ENCODE measurements around the gene UGT1A4. TPM values are rescaled to one million over a fixed set of nuclear protein-coding genes. Genes with fewer than 3 reads are reported as not detected.
"Not testable (repeated sequence)": the region's sequence is repeated elsewhere in the genome, so short reads cannot be mapped to it uniquely, and the experiment has no call there.

Gene UGT1A4
- polyA plus RNA-seq, 4 donors: 0.09 to 7.3 (median 0.66) TPM; not detected in 1

DNA sequence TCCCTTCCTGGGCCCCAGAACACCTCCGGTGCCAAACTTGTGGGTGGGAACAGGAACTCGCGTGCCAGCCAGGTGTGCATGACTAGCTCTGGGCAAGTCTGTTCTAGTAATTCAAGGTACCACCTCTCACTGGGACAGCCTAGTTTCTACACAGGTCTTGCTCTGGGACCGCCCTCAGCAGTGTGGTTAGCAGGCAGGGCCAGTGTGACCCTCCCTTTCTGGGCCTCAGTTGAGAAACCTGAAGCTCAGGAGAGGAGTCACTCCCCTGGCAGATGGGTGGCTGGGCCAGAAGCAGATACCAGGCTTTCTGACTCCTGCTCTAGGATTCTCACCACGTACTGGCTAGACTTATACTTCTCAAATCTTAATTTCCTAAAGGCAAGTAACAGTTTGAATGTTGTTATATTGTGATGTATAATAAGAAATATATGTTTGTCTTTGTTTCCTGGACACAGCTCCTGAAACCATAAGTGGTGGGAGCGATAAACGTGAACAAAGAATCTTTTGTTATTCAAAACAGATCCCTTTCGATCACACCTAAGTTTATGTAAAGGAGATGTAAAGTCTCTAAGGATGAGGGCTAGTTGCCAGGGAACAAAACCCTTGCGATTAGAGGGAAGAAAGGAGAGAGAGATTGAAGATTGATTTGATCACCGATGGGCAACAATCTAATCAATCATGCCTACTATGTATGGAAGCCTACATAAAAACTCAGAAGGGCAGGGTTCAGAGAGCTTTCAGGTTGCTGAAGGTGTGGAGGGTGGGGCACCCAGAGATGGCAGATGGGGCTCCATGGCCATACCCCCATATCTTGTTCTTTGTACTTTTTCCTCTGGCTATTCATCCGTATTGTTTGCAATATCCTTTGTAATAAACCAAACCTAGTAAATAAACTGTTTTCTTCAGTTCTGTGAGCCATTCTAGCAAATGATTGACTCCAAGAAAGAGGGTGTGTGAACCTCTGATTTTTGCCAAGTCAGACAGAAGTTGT, 26.8 kb upstream of the UGT1A4 start:
- WGBS, 3 donors: 35 to 74% (median 40%) methylated on average over 11 of the region's 11 CpGs
- Histone ChIP-seq H3K36me3 (ENCODE audit: control insufficient read depth in 3 of 3, insufficient read depth in 2 of 3, low read depth in 1 of 3, low read length in 3 of 3) (no peaks in the 10 kb centered on the region), H3K27ac (ENCODE audit: low read depth in 1 of 3, low read length in 2 of 3) (no peak overlapping the region), H3K9me3 (ENCODE audit: control insufficient read depth in 2 of 2, insufficient read depth in 1 of 2, low read depth in 1 of 2, low read length in 1 of 2) (peaks cover 0 to 3% of the 10 kb centered on the region in 2 donors), H3K27me3 (ENCODE audit: control insufficient read depth in 3 of 3, insufficient read depth in 3 of 3, low read length in 3 of 3) (no peaks in the 10 kb centered on the region), H3K4me3 (ENCODE audit: low read depth in 1 of 3, low read length in 3 of 3) (no peak overlapping the region), H3K4me1 (ENCODE audit: control insufficient read depth in 3 of 3, insufficient read depth in 2 of 3, low read depth in 1 of 3, low read length in 2 of 3) (peaks cover 2 to 7% (median 3%) of the 10 kb centered on the region in 3 donors)
- no peak for FAIRE-seq
- peak in 1 of 2 donors; percentile 55 for DNase-seq

DNA sequence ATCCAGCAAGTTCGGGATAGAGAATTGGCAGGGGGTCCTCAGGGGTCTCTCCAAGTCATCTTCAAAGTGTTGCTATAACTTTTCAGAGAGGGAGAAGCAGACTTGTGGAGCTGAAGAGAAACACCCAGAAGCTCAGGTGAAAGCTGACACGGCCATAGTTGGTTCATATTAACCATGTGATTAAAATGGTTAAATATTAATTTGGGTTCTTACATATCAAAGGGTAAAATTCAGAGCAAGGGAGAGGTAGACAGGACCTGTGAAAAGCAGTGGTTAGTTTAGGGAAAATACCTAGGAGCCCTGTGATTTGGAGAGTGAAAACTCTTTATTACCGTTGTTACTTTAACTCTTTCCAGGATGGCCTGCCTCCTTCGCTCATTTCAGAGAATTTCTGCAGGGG, 25.9 kb upstream of the UGT1A4 start, which contains the start of gene UGT1A6:
Gene UGT1A6, plus strand, starts transcription at position 243 of the 400 bp plus-strand sequence. Its CDS starts 115 bp downstream, at position 358.
- peaks cover 0 to 3% of the 10 kb centered on the region in 2 donors for H3K9me3 ChIP-seq (ENCODE audit: control insufficient read depth in 2 of 2, insufficient read depth in 1 of 2, low read depth in 1 of 2, low read length in 1 of 2)
- H3K27ac ChIP-seq (ENCODE audit: low read depth in 1 of 3, low read length in 2 of 3): no peak within 1 kb of the TSS
- DNase-seq (peak in 1 of 2 donors; percentile 56), FAIRE-seq (no peak)
- no peak within 1 kb of the TSS for H3K4me3 ChIP-seq (ENCODE audit: low read depth in 1 of 3, low read length in 3 of 3)
- H3K27me3 ChIP-seq (ENCODE audit: control insufficient read depth in 3 of 3, insufficient read depth in 3 of 3, low read length in 3 of 3): no peaks in the 10 kb centered on the region
- 13 to 79% (median 35%) methylated on average over 4 of the region's 4 CpGs for WGBS, 3 donors
- peaks cover 2 to 7% (median 3%) of the 10 kb centered on the region in 3 donors for H3K4me1 ChIP-seq (ENCODE audit: control insufficient read depth in 3 of 3, insufficient read depth in 2 of 3, low read depth in 1 of 3, low read length in 2 of 3)
- no peaks in the 10 kb centered on the region for H3K36me3 ChIP-seq (ENCODE audit: control insufficient read depth in 3 of 3, insufficient read depth in 2 of 3, low read depth in 1 of 3, low read length in 3 of 3)

DNA sequence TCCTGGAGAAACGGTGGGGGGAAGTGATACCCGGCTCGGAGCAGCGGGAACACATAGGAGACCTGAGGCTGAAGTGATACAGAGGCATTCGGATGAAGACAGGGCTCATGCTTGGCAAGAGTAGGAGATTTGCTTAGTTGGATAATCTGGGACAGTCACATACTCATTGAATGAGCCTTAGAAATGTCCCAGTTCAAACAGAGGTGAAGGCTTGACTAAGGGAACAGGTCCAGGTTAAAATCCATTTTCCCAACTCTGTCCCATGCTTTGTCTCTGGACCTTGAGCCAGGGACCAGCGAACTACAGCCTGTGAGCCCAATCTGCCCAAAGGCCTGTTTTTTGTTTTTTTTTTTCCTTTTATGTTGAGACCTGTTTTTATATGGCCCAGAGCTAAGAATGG, 24.6 kb upstream of the UGT1A4 start:
- DNase-seq (no peak), FAIRE-seq (no peak)
- Histone ChIP-seq H3K4me3 (ENCODE audit: low read depth in 1 of 3, low read length in 3 of 3) (no peak overlapping the region), H3K4me1 (ENCODE audit: control insufficient read depth in 3 of 3, insufficient read depth in 2 of 3, low read depth in 1 of 3, low read length in 2 of 3) (peaks cover 2 to 7% (median 3%) of the 10 kb centered on the region in 3 donors), H3K36me3 (ENCODE audit: control insufficient read depth in 3 of 3, insufficient read depth in 2 of 3, low read depth in 1 of 3, low read length in 3 of 3) (no peaks in the 10 kb centered on the region), H3K9me3 (ENCODE audit: control insufficient read depth in 2 of 2, insufficient read depth in 1 of 2, low read depth in 1 of 2, low read length in 1 of 2) (peaks cover 0 to 3% of the 10 kb centered on the region in 2 donors), H3K27me3 (ENCODE audit: control insufficient read depth in 3 of 3, insufficient read depth in 3 of 3, low read length in 3 of 3) (no peaks in the 10 kb centered on the region), H3K27ac (ENCODE audit: low read depth in 1 of 3, low read length in 2 of 3) (no peak overlapping the region)
- WGBS, 3 donors: 75 to 79% (median 75%) methylated on average over 6 of the region's 6 CpGs

DNA sequence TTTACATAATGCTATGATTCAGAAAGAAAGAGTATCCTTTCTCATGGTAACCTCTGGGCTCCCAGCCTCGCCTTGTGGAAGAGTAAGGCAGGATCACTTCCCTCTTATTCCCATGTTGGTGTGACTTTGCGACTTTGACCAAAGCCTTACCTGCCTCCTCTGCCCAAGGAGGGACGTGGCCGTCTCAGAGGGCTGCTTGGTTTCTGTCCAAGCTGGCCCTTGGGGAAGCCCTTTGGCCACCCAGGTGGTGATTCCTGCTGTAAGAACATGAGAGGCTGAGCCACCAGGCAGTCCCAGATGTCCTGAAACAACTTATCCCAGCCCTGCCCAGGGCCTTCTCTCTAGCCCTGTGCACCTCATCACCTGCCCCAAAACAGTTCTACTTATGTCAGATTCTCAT, 19.8 kb upstream of the UGT1A4 start:
- FAIRE-seq: no peak
- WGBS, 3 donors: 71 to 95% (median 78%) methylated on average over 4 of the region's 4 CpGs

DNA sequence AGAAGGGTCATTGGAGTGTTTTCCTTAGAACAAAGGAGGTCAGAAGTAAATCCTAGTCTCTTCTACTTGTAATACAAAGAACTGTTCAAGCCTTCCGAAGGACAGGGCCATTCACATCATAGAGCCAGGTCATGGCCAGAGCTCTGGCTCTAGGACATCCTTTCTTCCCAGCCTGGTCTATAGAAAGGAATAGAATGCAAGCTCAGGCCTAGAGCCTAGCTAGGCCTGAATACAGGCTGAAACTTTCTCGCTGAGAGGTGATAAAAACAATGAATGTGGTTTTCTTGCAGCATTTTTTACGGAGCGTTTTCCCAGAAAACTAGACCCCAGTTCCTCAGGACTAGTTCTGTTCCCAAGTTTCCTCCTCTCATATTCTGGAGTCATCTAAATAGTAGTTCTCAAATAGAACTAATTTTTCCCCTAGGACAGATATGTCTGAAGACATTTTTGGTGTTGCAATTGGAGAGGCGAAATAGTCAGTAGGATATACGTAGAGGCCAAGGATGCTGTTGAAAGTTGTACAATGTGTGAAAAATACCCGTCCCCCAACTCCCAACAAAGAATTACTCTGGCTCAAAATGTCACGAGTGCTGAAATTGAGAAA, 19.0 kb upstream of the UGT1A4 start:
- 84 to 87% (median 84%) methylated on average over 8 of the region's 8 CpGs for whole genome bisulfite sequencing, 3 donors
- no peak for FAIRE-seq

More for the DNA sequence above, 19.8 kb upstream of the UGT1A4 start:
- no peak for DNase-seq
- no peaks in the 10 kb centered on the region for H3K27me3 ChIP-seq (ENCODE audit: control insufficient read depth in 3 of 3, insufficient read depth in 3 of 3, low read length in 3 of 3)
- H3K4me3 ChIP-seq (ENCODE audit: low read depth in 1 of 3, low read length in 3 of 3): no peak overlapping the region
- H3K27ac ChIP-seq (ENCODE audit: low read depth in 1 of 3, low read length in 2 of 3): no peak overlapping the region
- no peaks in the 10 kb centered on the region for H3K36me3 ChIP-seq (ENCODE audit: control insufficient read depth in 3 of 3, insufficient read depth in 2 of 3, low read depth in 1 of 3, low read length in 3 of 3)
- no peaks in the 10 kb centered on the region for H3K9me3 ChIP-seq (ENCODE audit: control insufficient read depth in 2 of 2, insufficient read depth in 1 of 2, low read depth in 1 of 2, low read length in 1 of 2)
- H3K4me1 ChIP-seq (ENCODE audit: control insufficient read depth in 3 of 3, insufficient read depth in 2 of 3, low read depth in 1 of 3, low read length in 2 of 3): peaks cover 0 to 1% (median 0%) of the 10 kb centered on the region in 3 donors

DNA sequence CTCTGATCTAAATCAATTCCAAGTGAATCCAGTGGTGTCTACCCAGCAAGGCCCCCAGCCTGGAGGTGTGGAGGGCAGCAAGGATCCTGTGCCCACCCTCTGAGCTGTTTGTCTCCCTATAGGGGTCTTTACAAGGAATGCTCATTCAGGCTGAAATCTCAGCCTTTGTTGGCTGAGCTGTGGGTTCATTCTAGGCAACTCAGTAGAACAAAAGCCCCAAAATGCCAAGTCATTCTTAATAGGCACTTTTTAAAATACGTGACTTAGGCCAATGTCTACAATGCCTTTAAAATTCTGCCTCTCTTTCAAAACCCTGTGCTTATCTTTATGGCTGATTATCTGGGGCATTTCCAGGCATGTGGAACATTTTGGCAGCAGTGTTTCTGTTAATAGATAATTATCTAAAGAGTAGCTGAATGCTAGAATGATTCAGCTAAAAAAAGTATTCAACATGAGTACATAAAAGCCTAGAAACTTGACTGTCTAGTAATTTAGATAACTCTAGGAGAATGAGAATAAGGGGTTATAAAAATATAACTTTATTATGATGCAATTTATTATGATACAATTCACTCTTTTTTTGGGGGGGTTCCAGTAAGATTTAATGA, 18.4 kb upstream of the UGT1A4 start:
- FAIRE-seq (peak; percentile 23), DNase-seq (peak in 1 of 2 donors; percentile 75)
- no peaks in the 10 kb centered on the region for H3K36me3 ChIP-seq (ENCODE audit: control insufficient read depth in 3 of 3, insufficient read depth in 2 of 3, low read depth in 1 of 3, low read length in 3 of 3)
- no peak overlapping the region for H3K27ac ChIP-seq (ENCODE audit: low read depth in 1 of 3, low read length in 2 of 3)
- no peak overlapping the region for H3K4me3 ChIP-seq (ENCODE audit: low read depth in 1 of 3, low read length in 3 of 3)
- no peaks in the 10 kb centered on the region for H3K9me3 ChIP-seq (ENCODE audit: control insufficient read depth in 2 of 2, insufficient read depth in 1 of 2, low read depth in 1 of 2, low read length in 1 of 2)
- H3K27me3 ChIP-seq (ENCODE audit: control insufficient read depth in 3 of 3, insufficient read depth in 3 of 3, low read length in 3 of 3): no peaks in the 10 kb centered on the region
- WGBS, 3 donors: 0 to 25% (median 14%) methylated on average over 1 of the region's 1 CpG
- no peaks in the 10 kb centered on the region for H3K4me1 ChIP-seq (ENCODE audit: control insufficient read depth in 3 of 3, insufficient read depth in 2 of 3, low read depth in 1 of 3, low read length in 2 of 3)

More for the DNA sequence above, 19.0 kb upstream of the UGT1A4 start:
- Histone ChIP-seq H3K36me3 (ENCODE audit: control insufficient read depth in 3 of 3, insufficient read depth in 2 of 3, low read depth in 1 of 3, low read length in 3 of 3) (no peaks in the 10 kb centered on the region), H3K4me3 (ENCODE audit: low read depth in 1 of 3, low read length in 3 of 3) (no peak overlapping the region), H3K27ac (ENCODE audit: low read depth in 1 of 3, low read length in 2 of 3) (no peak overlapping the region), H3K9me3 (ENCODE audit: control insufficient read depth in 2 of 2, insufficient read depth in 1 of 2, low read depth in 1 of 2, low read length in 1 of 2) (no peaks in the 10 kb centered on the region), H3K4me1 (ENCODE audit: control insufficient read depth in 3 of 3, insufficient read depth in 2 of 3, low read depth in 1 of 3, low read length in 2 of 3) (no peaks in the 10 kb centered on the region), H3K27me3 (ENCODE audit: control insufficient read depth in 3 of 3, insufficient read depth in 3 of 3, low read length in 3 of 3) (no peaks in the 10 kb centered on the region)
- no peak for DNase-seq

DNA sequence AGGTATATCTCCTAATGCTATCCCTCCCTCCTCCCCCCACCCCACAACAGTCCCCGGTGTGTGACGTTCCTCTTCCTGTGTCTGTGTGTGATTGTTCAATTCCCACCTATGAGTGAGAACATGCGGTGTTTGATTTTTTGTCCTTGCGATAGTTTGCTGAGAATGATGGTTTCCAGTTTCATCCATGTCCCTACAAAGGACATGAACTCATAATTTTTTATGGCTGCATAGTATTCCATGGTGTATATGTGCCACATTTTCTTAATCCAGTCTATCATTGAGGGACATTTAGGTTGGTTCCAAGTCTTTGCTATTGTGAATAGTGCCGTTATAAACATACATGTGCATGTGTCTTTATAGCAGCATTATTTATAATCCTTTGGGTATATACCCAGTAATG, 17.7 kb upstream of the UGT1A4 start:
- not testable (repeated sequence) for FAIRE-seq; H3K9me3 ChIP-seq (ENCODE audit: control insufficient read depth in 2 of 2, insufficient read depth in 1 of 2, low read depth in 1 of 2, low read length in 1 of 2); H3K27ac ChIP-seq (ENCODE audit: low read depth in 1 of 3, low read length in 2 of 3); H3K4me3 ChIP-seq (ENCODE audit: low read depth in 1 of 3, low read length in 3 of 3); DNase-seq; H3K4me1 ChIP-seq (ENCODE audit: control insufficient read depth in 3 of 3, insufficient read depth in 2 of 3, low read depth in 1 of 3, low read length in 2 of 3); H3K36me3 ChIP-seq (ENCODE audit: control insufficient read depth in 3 of 3, insufficient read depth in 2 of 3, low read depth in 1 of 3, low read length in 3 of 3); H3K27me3 ChIP-seq (ENCODE audit: control insufficient read depth in 3 of 3, insufficient read depth in 3 of 3, low read length in 3 of 3)
- WGBS, 3 donors: 78 to 88% (median 79%) methylated on average over 5 of the region's 5 CpGs

DNA sequence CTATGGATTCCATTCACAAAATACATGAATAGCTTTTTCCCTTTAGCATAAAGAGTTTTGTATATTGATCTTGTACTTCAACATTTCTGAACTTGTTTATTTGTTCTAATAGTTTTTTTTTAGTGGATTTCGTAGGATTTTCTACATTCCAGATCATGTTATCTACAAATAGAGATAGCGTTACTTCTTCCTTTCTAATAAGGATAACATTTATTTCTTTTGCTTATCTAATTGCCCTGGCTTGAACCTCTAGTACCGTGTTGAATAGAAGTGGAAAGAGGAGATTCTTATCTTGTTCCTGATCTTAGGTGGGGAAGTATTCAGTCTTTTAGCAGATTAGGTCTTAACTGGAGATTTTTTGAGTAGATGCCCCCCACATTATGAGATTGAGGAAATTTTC, 16.3 kb upstream of the UGT1A4 start:
- Histone ChIP-seq H3K27ac (ENCODE audit: low read depth in 1 of 3, low read length in 2 of 3) (no peak overlapping the region), H3K27me3 (ENCODE audit: control insufficient read depth in 3 of 3, insufficient read depth in 3 of 3, low read length in 3 of 3) (no peaks in the 10 kb centered on the region), H3K36me3 (ENCODE audit: control insufficient read depth in 3 of 3, insufficient read depth in 2 of 3, low read depth in 1 of 3, low read length in 3 of 3) (no peaks in the 10 kb centered on the region), H3K9me3 (ENCODE audit: control insufficient read depth in 2 of 2, insufficient read depth in 1 of 2, low read depth in 1 of 2, low read length in 1 of 2) (no peaks in the 10 kb centered on the region), H3K4me1 (ENCODE audit: control insufficient read depth in 3 of 3, insufficient read depth in 2 of 3, low read depth in 1 of 3, low read length in 2 of 3) (peaks cover 0 to 4% (median 0%) of the 10 kb centered on the region in 3 donors), H3K4me3 (ENCODE audit: low read depth in 1 of 3, low read length in 3 of 3) (no peak overlapping the region)
- DNase-seq (no peak), FAIRE-seq (no peak)
- 48 to 55% (median 54%) methylated on average over 3 of the region's 3 CpGs for WGBS, 3 donors

Measured in small intestine (tissue), 7 donors.